ENCODE measurements around the gene CYP4F12. TPM values are rescaled to one million over a fixed set of nuclear protein-coding genes. Genes with fewer than 3 reads are reported as not detected.

The CYP4F12 gene
- total and polyA plus RNA-seq, 10 of the 15 experiments (the other 5 are each of a cell fraction or from before 2014, with no cell fraction given) = 0.12 to 0.20 TPM; not detected in 8

- in situ Hi-C loops (cut with MboI) = no loop called here
- H3K4me1 ChIP-seq (ENCODE audit: control insufficient read depth, insufficient read depth, low read length) = no peaks in the 10 kb centered on the region
- no peak overlapping the region for H3K4me3 ChIP-seq
- FAIRE-seq (no peak), DNase-seq (ENCODE audit: low read depth, low spot score) (no peak), ATAC-seq (no peak)
- H3K36me3 ChIP-seq (ENCODE audit: control insufficient read depth in 2 of 2, insufficient read depth in 2 of 2, low read length in 1 of 2) = no peaks in the 10 kb centered on the region
- H3K9ac ChIP-seq (ENCODE audit: control insufficient read depth, insufficient read depth, low read length) = no peak overlapping the region
- POLR2A ChIA-PET = no interaction called here
- no peak overlapping the region for H3K4me2 ChIP-seq (ENCODE audit: control insufficient read depth, insufficient read depth)
- no peak overlapping the region for H2AFZ ChIP-seq (ENCODE audit: control insufficient read depth, low read depth, low read length)
- no peaks in the 10 kb centered on the region for H3K27me3 ChIP-seq (replicated peaks in 1 of 2; ENCODE audit: control insufficient read depth in 2 of 2, insufficient read depth in 2 of 2, low read length in 1 of 2)
- H3K79me2 ChIP-seq (ENCODE audit: control insufficient read depth, insufficient read depth, low read length) = no peaks in the 10 kb centered on the region
- no peak overlapping the region for H3K27ac ChIP-seq (ENCODE audit: control insufficient read depth, insufficient read depth)
- TF ChIP-seq LARP7 (IDR thresholded peaks at IDR 0.05) (no peak), ZNF24 (IDR thresholded peaks at IDR 0.05) (no peak)
- no TSS peak for BruUV-seq (replicated peaks)
- H4K20me1 ChIP-seq (ENCODE audit: control insufficient read depth, insufficient read depth) = no peaks in the 10 kb centered on the region
- no peaks in the 10 kb centered on the region for H3K9me3 ChIP-seq (replicated peaks; ENCODE audit: control insufficient read depth, insufficient read depth, low read length)
- RAD21 ChIA-PET (ENCODE audit: unreplicated experiment) = no interaction called here
- CTCF ChIA-PET = no interaction called here
- SMC1A ChIA-PET (ENCODE audit: uncharacterized antibody, unreplicated experiment) = no interaction called here
- 8% methylated on average over 1 of the region's 1 CpG for WGBS (ENCODE audit: insufficient coverage, insufficient replicate concordance, low lambda C conversion rate, missing lambda C conversion rate)
- intact Hi-C loops (cut with micrococcal nuclease; ENCODE audit: unreplicated experiment) = no loop called here
Measured at GRCh38 chr19:15666186-15666585, 6.7 kb upstream of the CYP4F12 start.

GRCh38 chr19:15666883-15667282 lies 6.0 kb upstream of the CYP4F12 start:
- ChIA-PET RAD21 (ENCODE audit: unreplicated experiment) (no interaction called here), SMC1A (ENCODE audit: uncharacterized antibody, unreplicated experiment) (no interaction called here), CTCF (no interaction called here), POLR2A (no interaction called here)
- no peak overlapping the region for H3K27ac ChIP-seq (ENCODE audit: control insufficient read depth, insufficient read depth)
- no peaks in the 10 kb centered on the region for H3K79me2 ChIP-seq (ENCODE audit: control insufficient read depth, insufficient read depth, low read length)
- BruUV-seq (replicated peaks) = no TSS peak
- no peak overlapping the region for H2AFZ ChIP-seq (ENCODE audit: control insufficient read depth, low read depth, low read length)
- no peaks in the 10 kb centered on the region for H3K4me1 ChIP-seq (ENCODE audit: control insufficient read depth, insufficient read depth, low read length)
- no peak for DNase-seq (ENCODE audit: low read depth, low spot score)
- intact Hi-C loops (cut with micrococcal nuclease; ENCODE audit: unreplicated experiment) = no loop called here
- no peaks in the 10 kb centered on the region for H3K36me3 ChIP-seq (ENCODE audit: control insufficient read depth in 2 of 2, insufficient read depth in 2 of 2, low read length in 1 of 2)
- no peak for ATAC-seq
- WGBS (ENCODE audit: insufficient coverage, insufficient replicate concordance, low lambda C conversion rate, missing lambda C conversion rate) = 24% methylated on average over 4 of the region's 4 CpGs
- in situ Hi-C loops (cut with MboI) = no loop called here
- H3K27me3 ChIP-seq (replicated peaks in 1 of 2; ENCODE audit: control insufficient read depth in 2 of 2, insufficient read depth in 2 of 2, low read length in 1 of 2) = no peaks in the 10 kb centered on the region
- H3K4me3 ChIP-seq = no peak overlapping the region
- no peak overlapping the region for H3K9ac ChIP-seq (ENCODE audit: control insufficient read depth, insufficient read depth, low read length)
- no peaks in the 10 kb centered on the region for H3K9me3 ChIP-seq (replicated peaks; ENCODE audit: control insufficient read depth, insufficient read depth, low read length)
- no peak for FAIRE-seq
- H4K20me1 ChIP-seq (ENCODE audit: control insufficient read depth, insufficient read depth) = no peaks in the 10 kb centered on the region
- no peak overlapping the region for H3K4me2 ChIP-seq (ENCODE audit: control insufficient read depth, insufficient read depth)
- TF ChIP-seq TCF12 (IDR thresholded peaks at IDR 0.05; ENCODE audit: low read depth, low read length) (no peak), E2F8 (IDR thresholded peaks at IDR 0.05; ENCODE audit: low read depth, partially characterized antibody) (no peak), EGR1 (IDR thresholded peaks at IDR 0.05; ENCODE audit: borderline replicate concordance in 1 of 2, low read depth in 2 of 2, low read length in 2 of 2) (no peak), BMI1 (IDR thresholded peaks at IDR 0.05; ENCODE audit: borderline replicate concordance) (no peak), SUPT20H (IDR thresholded peaks at IDR 0.05; ENCODE audit: borderline replicate concordance, control insufficient read depth, low read depth, low read length) (no peak), REST (IDR thresholded peaks at IDR 0.05; ENCODE audit: low read depth, low read length) (no peak), ELK1 (IDR thresholded peaks at IDR 0.05; ENCODE audit: low read depth, low read length) (no peak), RELA (IDR thresholded peaks at IDR 0.05; ENCODE audit: borderline replicate concordance, partially characterized antibody) (no peak)

All from GM12878 (cell line).